Measurements from ENCODE around the gene BARX2. TPM values are rescaled to one million over a fixed set of nuclear protein-coding genes. Genes with fewer than 3 reads are reported as not detected.

BARX2 gene
- total and polyA plus RNA-seq, 2 donors from 2014 or later = 5.2 to 6.9 TPM

DNA sequence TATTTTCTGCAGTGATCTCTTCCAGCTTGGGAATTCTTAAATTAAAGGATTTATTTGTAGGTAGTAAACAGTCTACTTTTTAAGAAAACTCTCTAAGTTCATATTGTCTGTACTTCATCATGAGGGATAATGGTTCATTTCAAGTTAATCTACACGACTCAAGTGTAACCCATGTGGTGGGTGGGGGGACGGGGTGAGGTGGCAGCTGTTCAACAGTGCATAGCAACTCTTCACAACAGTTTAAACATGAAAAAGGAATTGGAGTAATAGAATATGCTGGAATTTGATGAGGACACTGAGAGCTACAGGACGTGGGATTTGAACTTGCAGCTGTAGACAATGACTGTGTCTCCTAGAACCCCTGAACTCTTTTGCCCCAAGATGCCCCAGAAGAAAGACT, 20.8 kb downstream of the BARX2 start:
- no peak overlapping the region for H3K9ac ChIP-seq (ENCODE audit: low read length in 3 of 3)

DNA sequence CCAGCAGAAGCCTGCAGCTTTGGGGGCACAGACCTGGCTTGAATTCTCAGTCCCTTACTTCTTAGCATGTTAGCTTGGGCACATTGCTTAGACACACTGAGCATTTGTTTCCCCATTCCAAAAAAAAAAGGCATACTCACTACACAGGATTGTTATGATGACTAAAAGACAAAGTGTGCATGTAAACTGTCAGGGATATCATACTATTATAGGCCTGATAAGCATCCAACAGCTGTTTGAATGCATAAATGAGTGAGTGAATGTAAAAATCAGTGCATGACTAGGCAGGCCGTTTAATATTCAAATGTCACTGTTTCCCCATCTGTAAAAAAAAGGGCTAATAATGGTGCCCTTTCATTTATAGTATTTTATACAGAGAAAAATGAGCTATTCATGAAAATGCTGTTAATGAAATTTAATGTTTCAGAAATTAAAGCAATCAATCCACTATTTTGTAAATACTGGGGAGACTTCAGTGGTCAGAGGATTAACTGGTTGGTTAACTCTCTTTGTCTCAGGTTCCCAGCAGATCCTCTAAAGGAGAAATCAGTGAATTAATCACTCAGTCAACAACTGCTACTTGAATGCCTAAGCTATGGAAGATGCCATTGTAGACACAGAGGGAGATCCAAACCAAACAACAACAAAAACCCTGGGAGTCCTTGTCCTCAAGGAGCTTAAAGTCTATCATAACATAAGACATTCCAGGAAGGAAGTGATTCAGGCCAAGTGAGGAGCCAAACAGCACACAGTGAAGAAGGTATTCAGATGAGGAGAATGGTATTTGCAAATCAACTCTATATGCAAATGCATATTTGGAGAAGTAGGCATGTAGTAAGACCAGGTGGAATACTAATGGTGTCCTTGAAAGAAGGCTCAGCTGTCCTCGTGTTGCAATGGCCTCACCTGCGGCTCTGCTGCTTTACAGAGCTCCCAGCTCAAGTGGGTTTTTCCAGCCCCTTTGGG, 26.8 kb downstream of the BARX2 start:
- Histone ChIP-seq H3K4me1 (ENCODE audit: control insufficient read depth in 2 of 3, insufficient read depth in 2 of 3, low read depth in 1 of 3, low read length in 3 of 3) (peaks cover 0 to 3% (median 0%) of the 10 kb centered on the region in 3 donors), H3K27ac (ENCODE audit: low read depth in 2 of 2, low read length in 2 of 2) (no peak overlapping the region), H3K9ac (ENCODE audit: low read length in 3 of 3) (no peak overlapping the region), H3K36me3 (ENCODE audit: control insufficient read depth in 2 of 3, insufficient read depth in 3 of 3, low read length in 3 of 3) (no peaks in the 10 kb centered on the region), H3K9me3 (ENCODE audit: control insufficient read depth in 2 of 3, insufficient read depth in 1 of 3, low read length in 3 of 3) (no peaks in the 10 kb centered on the region), H3K4me3 (ENCODE audit: low read length in 3 of 3) (no peak overlapping the region), H3K27me3 (ENCODE audit: control insufficient read depth, insufficient read depth, low read length) (no peaks in the 10 kb centered on the region)
- intact Hi-C loops (cut with DNase I) = no loop called here
- TF ChIP-seq, protein P1, sequence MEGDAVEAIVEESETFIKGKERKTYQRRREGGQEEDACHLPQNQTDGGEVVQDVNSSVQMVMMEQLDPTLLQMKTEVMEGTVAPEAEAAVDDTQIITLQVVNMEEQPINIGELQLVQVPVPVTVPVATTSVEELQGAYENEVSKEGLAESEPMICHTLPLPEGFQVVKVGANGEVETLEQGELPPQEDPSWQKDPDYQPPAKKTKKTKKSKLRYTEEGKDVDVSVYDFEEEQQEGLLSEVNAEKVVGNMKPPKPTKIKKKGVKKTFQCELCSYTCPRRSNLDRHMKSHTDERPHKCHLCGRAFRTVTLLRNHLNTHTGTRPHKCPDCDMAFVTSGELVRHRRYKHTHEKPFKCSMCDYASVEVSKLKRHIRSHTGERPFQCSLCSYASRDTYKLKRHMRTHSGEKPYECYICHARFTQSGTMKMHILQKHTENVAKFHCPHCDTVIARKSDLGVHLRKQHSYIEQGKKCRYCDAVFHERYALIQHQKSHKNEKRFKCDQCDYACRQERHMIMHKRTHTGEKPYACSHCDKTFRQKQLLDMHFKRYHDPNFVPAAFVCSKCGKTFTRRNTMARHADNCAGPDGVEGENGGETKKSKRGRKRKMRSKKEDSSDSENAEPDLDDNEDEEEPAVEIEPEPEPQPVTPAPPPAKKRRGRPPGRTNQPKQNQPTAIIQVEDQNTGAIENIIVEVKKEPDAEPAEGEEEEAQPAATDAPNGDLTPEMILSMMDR (IDR thresholded peaks at IDR 0.05; ENCODE audit: borderline replicate concordance, extremely low read depth, insufficient read depth) = no peak
- DNase-seq (no peak), FAIRE-seq (no peak)

More for the DNA sequence above, 20.8 kb downstream of the BARX2 start:
- no peak overlapping the region for H3K4me3 ChIP-seq (ENCODE audit: low read length in 3 of 3)
- no peaks in the 10 kb centered on the region for H3K36me3 ChIP-seq (ENCODE audit: control insufficient read depth in 2 of 3, insufficient read depth in 3 of 3, low read length in 3 of 3)
- H3K9me3 ChIP-seq (ENCODE audit: control insufficient read depth in 2 of 3, insufficient read depth in 1 of 3, low read length in 3 of 3) = no peaks in the 10 kb centered on the region
- DNase-seq (no peak), FAIRE-seq (no peak)
- TF ChIP-seq, protein P1 (IDR thresholded peaks at IDR 0.05; ENCODE audit: borderline replicate concordance, extremely low read depth, insufficient read depth) = no peak
- H3K27ac ChIP-seq (ENCODE audit: low read depth in 2 of 2, low read length in 2 of 2) = no peak overlapping the region
- H3K4me1 ChIP-seq (ENCODE audit: control insufficient read depth in 2 of 3, insufficient read depth in 2 of 3, low read depth in 1 of 3, low read length in 3 of 3) = peaks cover 0 to 3% (median 0%) of the 10 kb centered on the region in 3 donors
- intact Hi-C loops (cut with DNase I) = no loop called here
- no peaks in the 10 kb centered on the region for H3K27me3 ChIP-seq (ENCODE audit: control insufficient read depth, insufficient read depth, low read length)

DNA sequence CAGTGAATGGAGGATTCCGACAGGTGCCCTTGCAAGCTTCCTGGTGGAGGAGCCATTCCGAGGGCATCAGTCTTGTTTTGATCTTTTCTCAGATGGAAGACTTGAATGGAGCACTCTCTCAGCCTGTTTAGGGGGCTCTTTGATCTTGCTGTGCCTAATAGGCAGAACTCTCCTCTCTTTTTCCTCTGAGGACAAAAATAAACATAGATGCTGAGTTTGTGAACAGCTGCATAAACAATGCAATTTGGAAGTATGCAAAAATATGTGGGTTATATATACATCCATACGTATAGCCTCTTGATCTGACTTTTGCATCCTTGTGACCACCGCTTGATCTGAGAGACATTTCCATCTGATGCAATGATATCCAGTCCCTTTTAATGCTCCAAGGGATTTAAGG, 29.1 kb downstream of the BARX2 start:
- no peaks in the 10 kb centered on the region for H3K27me3 ChIP-seq (ENCODE audit: control insufficient read depth, insufficient read depth, low read length)
- DNase-seq (no peak), FAIRE-seq (no peak)
- H3K27ac ChIP-seq (ENCODE audit: low read depth in 2 of 2, low read length in 2 of 2) = no peak overlapping the region
- H3K4me3 ChIP-seq (ENCODE audit: low read length in 3 of 3) = no peak overlapping the region
- no peaks in the 10 kb centered on the region for H3K9me3 ChIP-seq (ENCODE audit: control insufficient read depth in 2 of 3, insufficient read depth in 1 of 3, low read length in 3 of 3)
- intact Hi-C loops (cut with DNase I) = no loop called here
- H3K4me1 ChIP-seq (ENCODE audit: control insufficient read depth in 2 of 3, insufficient read depth in 2 of 3, low read depth in 1 of 3, low read length in 3 of 3) = peaks cover 0 to 2% (median 0%) of the 10 kb centered on the region in 3 donors
- no peaks in the 10 kb centered on the region for H3K36me3 ChIP-seq (ENCODE audit: control insufficient read depth in 2 of 3, insufficient read depth in 3 of 3, low read length in 3 of 3)
- TF ChIP-seq, protein P1 (IDR thresholded peaks at IDR 0.05; ENCODE audit: borderline replicate concordance, extremely low read depth, insufficient read depth) = no peak
- H3K9ac ChIP-seq (ENCODE audit: low read length in 3 of 3) = no peak overlapping the region
